ENCODE data around the gene DESI1.

GRCh38 chr22:41654322-41654721, 33.5 kb upstream of the DESI1 start:
- TF ChIP-seq EZH2 (optimal IDR thresholded peaks at IDR 0.05; ENCODE audit: low read depth, low read length) (no peak), CTCF (IDR thresholded peaks at IDR 0.05; ENCODE audit: low read length) (peak; percentile 28; the same call in 1 of the 2 replicates)
